GM12872 (cell line): ENCODE results near the gene C19orf81.
A peak's percentile ranks its signal among the peaks of the same experiment; 100 is the strongest.

Experiments
- CTCF ChIP-seq: IDR thresholded peaks from 3 replicates; pipeline ENCODE4 v1.5.1; 2011; ENCODE audit warnings: low read depth, mild to moderate bottlenecking, low read length, moderate library complexity; ENCODE audit not compliant: insufficient read depth

Gene C19orf81

GRCh38 chr19:50649433-50650391 lies at the start of gene C19orf81:
TSS of gene C19orf81 (plus strand) at chr19:50649445. CDS start at chr19:50649445, 0 bp downstream.
- no peak for TF ChIP-seq CTCF

- TF ChIP-seq CTCF = no peak
Measured at GRCh38 chr19:50601407-50602088, 47.7 kb upstream of the C19orf81 start.

GRCh38 chr19:50602089-50602422 lies 47.2 kb upstream of the C19orf81 start:
- TF ChIP-seq CTCF = no peak

- no peak for TF ChIP-seq CTCF
Measured at GRCh38 chr19:50602496-50602895, 46.7 kb upstream of the C19orf81 start.

- no peak for TF ChIP-seq CTCF
Measured at GRCh38 chr19:50602935-50603334, 46.3 kb upstream of the C19orf81 start.

- peak; percentile 9; the same call in 1 of the 3 replicates for TF ChIP-seq CTCF
Measured at GRCh38 chr19:50604264-50605073, 44.8 kb upstream of the C19orf81 start.

GRCh38 chr19:50607388-50607787 lies 41.9 kb upstream of the C19orf81 start:
- TF ChIP-seq CTCF = no peak
